GM12878 (cell line): ENCODE data around the gene GNAO1. TPM values are rescaled to one million over a fixed set of nuclear protein-coding genes. Genes with fewer than 3 reads are reported as not detected.

Source experiments
- ATAC-seq: fragments of 200-7000 bp; cut with Tn5 transposase; 3 replicates; pipeline ENCODE4 v1.9.1; 2020; ENCODE audit warnings: mild to moderate bottlenecking, moderate library complexity
- BruUV-seq: library from RNA; stranded (reverse); fragments of 400-500 nt; replicated peaks from 2 replicates; lab custom pipeline; 2021; lab: Mats Ljungman, UMichigan
- CTCF ChIA-PET: fragments of 300-600 bp; sonication (Branson Sonifier 250); formaldehyde crosslinking; extraction: SDS; loops from one replicate; lab custom pipeline; 2021; ENCODE audit warnings: inconsistent platforms; lab: Yijun Ruan, JAX
- POLR2A ChIA-PET: fragments of 350-600 bp; formaldehyde crosslinking; extraction: SDS; loops from one replicate; lab custom pipeline; 2021; ENCODE audit warnings: inconsistent platforms; lab: Charles Lee
- RAD21 ChIA-PET: fragments of 300-600 bp; sonication (Branson Sonifier 250); formaldehyde crosslinking; loops from one replicate; lab custom pipeline; 2023; ENCODE audit warnings: antibody characterized with exemption; ENCODE audit not compliant: unreplicated experiment; lab: Charles Lee
- SMC1A ChIA-PET: fragments of 300-600 bp; sonication (Branson Sonifier 250); formaldehyde crosslinking; loops from one replicate; lab custom pipeline; 2023; ENCODE audit not compliant: unreplicated experiment, uncharacterized antibody; lab: Charles Lee
- DNase-seq: peaks from one replicate; pipeline ENCODE4 v3.0.0-alpha.2; 2011; ENCODE audit warnings: low read depth, low spot score
- FAIRE-seq: peaks from 3 replicates; lab custom pipeline; 2011; peaks lifted over from hg19 to GRCh38; lab: Jason Lieb, UNC
- H2AFZ ChIP-seq: 2 replicates; pipeline ENCODE4 v1.6.0; 2011; ENCODE audit warnings: low read depth, low read length, control low read depth; ENCODE audit not compliant: control insufficient read depth
- H3K27ac ChIP-seq: 2 replicates; pipeline ENCODE4 v1.5.1; 2011; ENCODE audit warnings: control low read depth; ENCODE audit not compliant: control insufficient read depth, insufficient read depth
- H3K27me3 ChIP-seq, 2 experiments: replicated peaks in 1 of 2; 2 replicates each; pipeline versions ENCODE4 v1.6.0 to v1.6.1; 2011; ENCODE audit warnings: low read length in 1 of 2; ENCODE audit not compliant: control insufficient read depth in 2 of 2, insufficient read depth in 2 of 2
- H3K36me3 ChIP-seq, 2 experiments: 2 replicates each; pipeline ENCODE4 v1.5.1; 2011; ENCODE audit warnings: low read length in 1 of 2; ENCODE audit not compliant: control insufficient read depth in 2 of 2, insufficient read depth in 2 of 2
- H3K4me1 ChIP-seq: 2 replicates; pipeline ENCODE4 v1.6.1; 2011; ENCODE audit warnings: mild to moderate bottlenecking, low read length, moderate library complexity, mixed read lengths; ENCODE audit not compliant: control insufficient read depth, insufficient read depth
- H3K4me2 ChIP-seq: 2 replicates; pipeline ENCODE4 v1.6.0; 2011; ENCODE audit warnings: control low read depth; ENCODE audit not compliant: control insufficient read depth, insufficient read depth
- H3K4me3 ChIP-seq: fragments of 200-600 bp; sonication (generic); 2 replicates; pipeline ENCODE4 v1.5.1; 2016
- H3K79me2 ChIP-seq: 2 replicates; pipeline ENCODE4 v1.6.0; 2011; ENCODE audit warnings: low read length; ENCODE audit not compliant: control insufficient read depth, insufficient read depth
- H3K9ac ChIP-seq: 2 replicates; pipeline ENCODE4 v1.8.0; 2011; ENCODE audit warnings: low read length, control low read depth, mixed read lengths; ENCODE audit not compliant: control insufficient read depth, insufficient read depth
- H3K9me3 ChIP-seq: replicated peaks from 3 replicates; pipeline ENCODE4 v1.5.1; 2011; ENCODE audit warnings: mild to moderate bottlenecking, low read length; ENCODE audit not compliant: control insufficient read depth, insufficient read depth
- H4K20me1 ChIP-seq: 2 replicates; pipeline ENCODE4 v1.6.0; 2011; ENCODE audit not compliant: control insufficient read depth, insufficient read depth
- ATF2 ChIP-seq: IDR thresholded peaks from 2 replicates; pipeline ENCODE4 v1.6.1; 2012; ENCODE audit warnings: low read length, inconsistent platforms
- CBFB ChIP-seq: IDR thresholded peaks from 2 replicates; pipeline ENCODE4 v1.6.1; 2016; ENCODE audit warnings: antibody characterized with exemption, low read depth
- ESRRA ChIP-seq: IDR thresholded peaks from 2 replicates; pipeline ENCODE4 v1.6.1; 2012; ENCODE audit warnings: mild to moderate bottlenecking, low read length, improper control_type of control experiment
- FOS ChIP-seq: IDR thresholded peaks from 3 replicates; pipeline ENCODE4 v1.6.1; 2011; ENCODE audit warnings: borderline replicate concordance; ENCODE audit not compliant: insufficient read length; ENCODE audit errors: extremely low read depth
- FOXM1 ChIP-seq: IDR thresholded peaks from 2 replicates; pipeline ENCODE4 v1.6.1; 2012; ENCODE audit warnings: low read depth, mild to moderate bottlenecking, inconsistent platforms, low read length, moderate library complexity
- HSF1 ChIP-seq: fragments of 150-350 bp; IDR thresholded peaks from 2 replicates; pipeline ENCODE4 v1.6.1; 2014; ENCODE audit warnings: mild to moderate bottlenecking, low read depth, low read length
- JUNB ChIP-seq: IDR thresholded peaks from 2 replicates; pipeline ENCODE4 v1.6.1; 2016; ENCODE audit warnings: antibody characterized with exemption, mild to moderate bottlenecking
- NKRF ChIP-seq: fragments of 450-650 bp; conservative IDR thresholded peaks from 2 replicates; pipeline ENCODE4 v1.6.1; 2017; ENCODE audit warnings: mild to moderate bottlenecking, moderate library complexity
- NR2C2 ChIP-seq: IDR thresholded peaks from 2 replicates; pipeline ENCODE4 v1.6.1; 2011; ENCODE audit warnings: borderline replicate concordance, low read depth; ENCODE audit not compliant: control insufficient read depth, insufficient read length
- POLR2A ChIP-seq: IDR thresholded peaks from 2 replicates; pipeline ENCODE4 v1.6.1; 2011; ENCODE audit warnings: low read depth, mild to moderate bottlenecking, low read length
- RCOR1 ChIP-seq: conservative IDR thresholded peaks from 2 replicates; pipeline ENCODE4 v1.6.1; 2012; ENCODE audit warnings: low read depth, low read length, improper control_type of control experiment
- RFX5 ChIP-seq: IDR thresholded peaks from 2 replicates; pipeline ENCODE4 v1.6.1; 2011; ENCODE audit warnings: low read depth, low read length, improper control_type of control experiment
- STAT3 ChIP-seq: IDR thresholded peaks from 2 replicates; pipeline ENCODE4 v1.6.1; 2011; ENCODE audit warnings: low read depth, low read length, improper control_type of control experiment
- USF2 ChIP-seq: IDR thresholded peaks from 2 replicates; pipeline ENCODE4 v1.6.1; 2011; ENCODE audit warnings: low read depth, low read length, improper control_type of control experiment, borderline replicate concordance
- ZBTB11 ChIP-seq: fragments of 450-650 bp; formaldehyde crosslinking; IDR thresholded peaks from 2 replicates; pipeline ENCODE4 v1.5.0; 2022; ENCODE audit warnings: mild to moderate bottlenecking, missing genetic modification characterization
- ZNF24 ChIP-seq: fragments of 450-650 bp; IDR thresholded peaks from 2 replicates; pipeline ENCODE4 v1.6.1; 2017; ENCODE audit warnings: antibody characterized with exemption, mild to moderate bottlenecking
- WGBS: methylation state at CpG from one replicate; pipeline ENCODE4 v1.1.6; 2016; ENCODE audit warnings: low lambda C conversion rate; ENCODE audit not compliant: insufficient replicate concordance, insufficient coverage; ENCODE audit errors: missing lambda C conversion rate; 5-methylcytosine and 5-hydroxymethylcytosine counted together
- in situ Hi-C: fragments of 300-500 bp; cut with MboI; formaldehyde crosslinking; loops from 9 replicates; pipeline ENCODE4 v1.14.3; 2018; ENCODE audit warnings: mixed read lengths
- intact Hi-C: fragments of 100-400 bp; cut with micrococcal nuclease; formaldehyde crosslinking; loops from one replicate; pipeline ENCODE4 v1.14.2; 2022; ENCODE audit not compliant: unreplicated experiment
- polyA plus RNA-seq, 11 experiments: library from polyadenylated mRNA; depleted of rRNA in 4 of 11; unstranded in 6 of 11; stranded (reverse) in 5 of 11; fragments of >200 nt; fragmentation: Nextera tagmentation in 4 of 11; fragmentation: Illumina TruSeq in 1 of 11; extraction: Ambion mirVana in 4 of 11; extraction: Trizol in 1 of 11; gene quantifications; 1 replicate in 1 of 11; 2 replicates in 10 of 11; pipeline versions ENCODE4 v1.2.1 to v1.2.3, GENCODE V29; 2011 to 2016; ENCODE audit warnings: inconsistent platforms in 2 of 11, missing spikeins in 2 of 11, low read depth in 1 of 11
- total RNA-seq, 4 experiments: library from RNA; depleted of rRNA in 3 of 4; stranded (reverse); fragments of >200 nt in 3 of 4; fragmentation: Illumina TruSeq in 1 of 4; extraction: Trizol in 1 of 4; gene quantifications; 2 replicates each; pipeline versions ENCODE4 v1.2.1 to v1.2.3, GENCODE V29; 2013 to 2021

The GNAO1 gene
- total and polyA plus RNA-seq, 10 of the 15 experiments (the other 5 are each of a cell fraction or from before 2014, with no cell fraction given): 0.05 to 0.28 (median 0.14) TPM; not detected in 6

GRCh38 chr16:56274369-56274768, 83.1 kb downstream of the GNAO1 start:
- ChIA-PET SMC1A (no interaction called here), RAD21 (no interaction called here), CTCF (no interaction called here), POLR2A (no interaction called here)
- H3K27ac ChIP-seq: no peak overlapping the region
- intact Hi-C loops: no loop called here
- H4K20me1 ChIP-seq: no peaks in the 10 kb centered on the region
- FAIRE-seq (no peak), ATAC-seq (no peak), DNase-seq (no peak)
- H3K9me3 ChIP-seq: no peaks in the 10 kb centered on the region; the same call in 1 of the 3 replicates
- H3K36me3 ChIP-seq: no peaks in the 10 kb centered on the region
- no peaks in the 10 kb centered on the region; a peak in 2 of 4 replicates for H3K27me3 ChIP-seq
- TF ChIP-seq FOS (no peak), USF2 (no peak), JUNB (no peak), ESRRA (no peak), NKRF (no peak), STAT3 (no peak), ZBTB11 (no peak), FOXM1 (no peak), RFX5 (no peak), POLR2A (no peak), RCOR1 (no peak), CBFB (no peak), ATF2 (no peak), HSF1 (no peak), NR2C2 (no peak), ZNF24 (no peak)
- H3K4me1 ChIP-seq: no peaks in the 10 kb centered on the region
- H2AFZ ChIP-seq: no peak overlapping the region
- no TSS peak for BruUV-seq
- no peaks in the 10 kb centered on the region for H3K79me2 ChIP-seq
- WGBS: 19% methylated on average over 4 of the region's 4 CpGs
- no peak overlapping the region for H3K4me2 ChIP-seq
- in situ Hi-C loops: no loop called here
- H3K9ac ChIP-seq: no peak overlapping the region
- no peak overlapping the region for H3K4me3 ChIP-seq
